Prostate gland (tissue), 1 donor: ENCODE results near the gene WWOX.

Experiments
- POLR2A ChIP-seq: fragments of 450-650 bp; IDR thresholded peaks from one replicate; pipeline ENCODE4 v1.6.1; 2016; ENCODE audit warnings: antibody characterized with exemption, mild to moderate bottlenecking
- POLR2AphosphoS5 ChIP-seq: sonication (generic); formaldehyde crosslinking; IDR thresholded peaks from one replicate; pipeline ENCODE4 v1.6.1; 2017; ENCODE audit warnings: antibody characterized with exemption

DNA sequence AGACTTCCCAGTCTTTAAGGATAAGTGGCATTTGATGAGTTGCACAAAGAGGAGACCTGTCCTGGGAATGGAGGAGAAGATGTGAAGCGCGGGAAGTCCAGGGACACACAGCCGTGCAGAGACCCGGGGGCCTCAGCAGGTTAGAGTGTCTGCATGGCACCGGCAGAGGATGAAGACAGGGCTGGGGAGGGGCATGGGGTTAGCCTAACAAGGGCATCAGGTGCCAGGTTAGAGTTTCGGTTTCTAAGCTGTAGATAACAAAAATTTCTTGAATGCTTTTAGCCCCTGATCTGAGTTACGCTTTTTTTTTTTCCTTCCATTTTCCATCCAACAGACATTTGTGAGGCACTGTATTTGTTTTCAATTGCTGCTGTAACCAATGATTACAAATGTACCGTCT lies 906.8 kb downstream of the WWOX start:
- TF ChIP-seq POLR2AphosphoS5 (no peak), POLR2A (no peak)
